Epithelial cell of proximal tubule (primary cell): ENCODE data around the gene GPR78. TPM values are rescaled to one million over a fixed set of nuclear protein-coding genes. Genes with fewer than 3 reads are reported as not detected.

Experiments used
- DNase-seq: peaks from one replicate; pipeline ENCODE4 v3.0.0-alpha.2; 2011; ENCODE audit warnings: low read depth
- H3K4me3 ChIP-seq: 2 replicates; pipeline ENCODE4 v1.5.1; 2011; ENCODE audit warnings: low read depth, mild to moderate bottlenecking, low read length
- total RNA-seq: library from RNA; depleted of rRNA; stranded (reverse); fragments of >200 nt; gene quantifications from 2 replicates; pipeline ENCODE4 v1.2.3, GENCODE V29; 2015
- TF ChIP-seq, protein P1 (sequence below): conservative IDR thresholded peaks from 2 replicates; pipeline ENCODE4 v1.5.1; 2012; ENCODE audit warnings: low read depth, mild to moderate bottlenecking, low read length

The GPR78 gene
- total RNA-seq, 1 donor from 2014 or later, result not detected

DNA sequence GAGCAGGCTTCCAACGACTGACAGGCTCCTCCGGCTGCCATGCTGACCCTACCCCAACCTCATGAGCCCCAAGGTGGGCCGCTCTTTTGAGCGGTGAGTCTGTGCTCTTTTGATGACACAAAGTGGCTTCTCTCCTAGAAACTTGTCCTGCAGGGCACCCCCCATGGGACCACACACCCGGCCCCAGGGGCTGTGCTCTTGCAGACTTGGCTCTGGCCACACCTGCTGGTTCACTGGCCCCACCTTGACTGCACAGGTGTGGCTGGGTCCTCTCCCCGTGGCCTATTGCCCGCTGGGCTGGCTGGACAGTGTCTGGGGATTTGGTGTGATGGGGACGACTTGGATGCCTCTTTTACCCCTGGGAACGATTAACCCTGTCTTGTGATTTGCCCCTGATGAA is 10.9 kb downstream of the GPR78 start:
- H3K4me3 ChIP-seq, result no peak overlapping the region
- TF ChIP-seq, protein P1, sequence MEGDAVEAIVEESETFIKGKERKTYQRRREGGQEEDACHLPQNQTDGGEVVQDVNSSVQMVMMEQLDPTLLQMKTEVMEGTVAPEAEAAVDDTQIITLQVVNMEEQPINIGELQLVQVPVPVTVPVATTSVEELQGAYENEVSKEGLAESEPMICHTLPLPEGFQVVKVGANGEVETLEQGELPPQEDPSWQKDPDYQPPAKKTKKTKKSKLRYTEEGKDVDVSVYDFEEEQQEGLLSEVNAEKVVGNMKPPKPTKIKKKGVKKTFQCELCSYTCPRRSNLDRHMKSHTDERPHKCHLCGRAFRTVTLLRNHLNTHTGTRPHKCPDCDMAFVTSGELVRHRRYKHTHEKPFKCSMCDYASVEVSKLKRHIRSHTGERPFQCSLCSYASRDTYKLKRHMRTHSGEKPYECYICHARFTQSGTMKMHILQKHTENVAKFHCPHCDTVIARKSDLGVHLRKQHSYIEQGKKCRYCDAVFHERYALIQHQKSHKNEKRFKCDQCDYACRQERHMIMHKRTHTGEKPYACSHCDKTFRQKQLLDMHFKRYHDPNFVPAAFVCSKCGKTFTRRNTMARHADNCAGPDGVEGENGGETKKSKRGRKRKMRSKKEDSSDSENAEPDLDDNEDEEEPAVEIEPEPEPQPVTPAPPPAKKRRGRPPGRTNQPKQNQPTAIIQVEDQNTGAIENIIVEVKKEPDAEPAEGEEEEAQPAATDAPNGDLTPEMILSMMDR, result no peak
- DNase-seq, result no peak

DNA sequence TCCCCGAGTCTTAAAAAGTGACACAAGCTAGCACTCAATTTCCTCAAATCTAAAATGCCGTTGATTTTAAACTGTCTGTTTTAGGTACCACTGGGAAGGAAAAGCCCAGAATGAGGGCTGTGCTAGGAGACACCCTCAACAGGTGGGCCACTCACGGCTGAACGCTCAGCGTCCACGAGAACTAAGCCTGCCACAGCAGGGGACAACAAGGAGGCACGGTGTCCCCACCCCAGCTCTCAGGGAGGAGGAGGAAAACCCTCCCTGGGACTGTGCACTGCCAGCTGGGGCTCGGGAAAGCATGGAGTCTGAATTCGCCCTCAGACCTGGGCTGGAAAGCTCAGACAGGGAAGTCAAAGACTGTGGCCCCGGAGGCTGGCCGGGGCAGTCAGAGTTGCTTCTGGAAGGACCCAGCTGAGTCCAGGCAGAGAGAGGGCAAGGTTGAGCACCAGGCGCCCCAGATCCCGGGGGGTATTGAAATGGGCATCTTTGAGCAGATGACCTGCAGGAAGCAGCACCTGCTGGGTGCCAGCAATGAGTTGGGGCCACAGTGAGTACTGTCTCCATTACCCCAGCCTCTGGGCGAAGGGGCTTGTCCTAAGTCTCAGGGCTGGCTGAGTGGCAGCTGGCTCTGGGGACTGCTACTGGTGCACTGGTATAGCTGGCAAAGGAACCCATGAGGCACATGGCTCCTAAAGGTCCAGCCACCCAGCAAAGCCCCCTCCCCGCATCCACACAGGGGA is 11.6 kb downstream of the GPR78 start:
- no peak for DNase-seq
- H3K4me3 ChIP-seq, result no peak overlapping the region
- TF ChIP-seq, protein P1, result no peak

DNA sequence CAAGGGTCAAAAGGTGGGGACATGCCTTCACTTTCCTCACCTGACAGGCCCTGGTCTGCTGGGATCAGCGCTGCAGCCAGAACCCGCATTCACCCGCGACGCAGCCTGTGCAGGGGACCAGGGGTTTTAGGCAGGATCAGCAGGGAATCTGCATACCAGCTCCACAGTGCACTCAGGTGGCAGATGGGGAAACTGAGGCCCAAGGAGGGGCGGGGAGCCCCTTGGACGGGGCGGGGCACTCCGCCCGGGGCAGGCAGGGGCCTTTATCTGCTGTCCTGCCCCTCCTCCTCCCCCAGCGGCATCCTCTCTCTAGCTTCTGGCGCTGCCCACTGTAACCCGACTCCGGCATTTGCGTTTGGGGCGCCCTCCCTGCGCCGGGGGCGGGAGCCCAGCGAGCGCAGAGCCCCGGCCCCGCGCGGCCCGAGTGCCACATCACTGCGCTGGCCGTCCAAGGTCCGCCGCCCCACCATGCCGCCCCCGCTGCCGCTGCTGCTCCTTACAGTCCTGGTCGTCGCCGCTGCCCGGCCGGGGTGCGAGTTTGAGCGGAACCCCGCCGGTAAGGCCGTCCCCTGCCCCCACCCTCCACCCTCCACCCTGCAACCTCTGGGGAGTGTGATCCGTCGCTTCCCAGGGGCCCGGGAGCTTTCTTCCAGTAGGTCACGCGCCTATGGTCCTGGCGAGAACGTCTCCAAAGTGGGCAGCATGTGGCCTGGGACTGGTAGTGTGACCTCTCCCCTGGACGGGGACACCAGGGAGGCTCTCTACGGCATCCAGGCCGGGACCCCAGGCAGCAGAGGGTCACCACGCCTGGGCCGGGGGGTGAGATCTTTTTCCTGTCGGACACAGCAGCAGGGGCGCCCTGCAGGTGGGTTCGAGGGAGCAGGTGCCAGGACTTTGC is 12.4 kb downstream of the GPR78 start, which contains the start of gene CPZ:
Gene CPZ (plus strand): TSS at position 400 of the 898 bp plus-strand sequence. CDS start 69 bp downstream, at position 469.
- no peak for DNase-seq
- H3K4me3 ChIP-seq, result no peak within 1 kb of the TSS
- TF ChIP-seq, protein P1, result no peak

DNA sequence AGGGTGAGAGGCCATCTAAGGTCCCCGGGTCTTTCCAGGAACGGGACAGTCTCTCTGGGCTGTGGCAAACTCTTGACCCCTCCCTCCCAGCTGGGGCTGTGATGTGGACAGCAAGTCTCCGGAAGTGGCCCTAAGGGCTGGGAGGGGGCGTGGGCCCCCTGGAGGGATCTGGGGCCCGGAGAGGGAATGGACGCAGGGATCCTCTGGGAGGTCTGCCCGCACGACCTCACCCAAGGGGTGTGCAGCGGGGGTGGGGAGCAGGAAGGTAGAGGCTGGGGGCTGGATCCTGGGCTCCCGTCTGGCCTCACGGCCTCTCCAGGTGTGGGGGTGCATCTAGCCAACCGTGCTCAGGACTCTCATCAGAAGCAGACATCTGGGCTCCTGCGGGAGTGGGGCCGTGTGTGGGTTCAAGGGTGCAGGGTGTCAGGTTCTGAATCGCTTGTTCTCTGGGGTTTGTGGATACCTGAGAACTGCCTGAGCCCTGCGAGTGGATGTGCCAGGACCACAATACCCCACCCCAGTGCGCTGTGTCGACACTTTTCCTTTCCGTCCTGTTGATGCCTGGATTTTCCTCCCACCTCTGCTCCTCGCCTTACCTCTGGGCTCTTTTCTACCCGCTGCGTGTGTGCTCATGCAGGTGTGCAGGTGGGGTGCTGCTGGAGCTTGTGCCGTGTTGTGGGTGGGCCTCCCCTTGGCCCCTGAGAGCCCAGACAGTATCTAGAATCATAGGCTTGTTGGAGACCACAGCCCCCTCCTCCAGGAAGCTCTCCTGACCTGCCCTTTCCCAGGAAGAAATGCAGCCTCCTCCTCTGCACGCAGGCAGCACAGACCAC is 13.3 kb downstream of the GPR78 start:
- TF ChIP-seq, protein P1, result no peak
- no peak overlapping the region for H3K4me3 ChIP-seq
- no peak for DNase-seq

DNA sequence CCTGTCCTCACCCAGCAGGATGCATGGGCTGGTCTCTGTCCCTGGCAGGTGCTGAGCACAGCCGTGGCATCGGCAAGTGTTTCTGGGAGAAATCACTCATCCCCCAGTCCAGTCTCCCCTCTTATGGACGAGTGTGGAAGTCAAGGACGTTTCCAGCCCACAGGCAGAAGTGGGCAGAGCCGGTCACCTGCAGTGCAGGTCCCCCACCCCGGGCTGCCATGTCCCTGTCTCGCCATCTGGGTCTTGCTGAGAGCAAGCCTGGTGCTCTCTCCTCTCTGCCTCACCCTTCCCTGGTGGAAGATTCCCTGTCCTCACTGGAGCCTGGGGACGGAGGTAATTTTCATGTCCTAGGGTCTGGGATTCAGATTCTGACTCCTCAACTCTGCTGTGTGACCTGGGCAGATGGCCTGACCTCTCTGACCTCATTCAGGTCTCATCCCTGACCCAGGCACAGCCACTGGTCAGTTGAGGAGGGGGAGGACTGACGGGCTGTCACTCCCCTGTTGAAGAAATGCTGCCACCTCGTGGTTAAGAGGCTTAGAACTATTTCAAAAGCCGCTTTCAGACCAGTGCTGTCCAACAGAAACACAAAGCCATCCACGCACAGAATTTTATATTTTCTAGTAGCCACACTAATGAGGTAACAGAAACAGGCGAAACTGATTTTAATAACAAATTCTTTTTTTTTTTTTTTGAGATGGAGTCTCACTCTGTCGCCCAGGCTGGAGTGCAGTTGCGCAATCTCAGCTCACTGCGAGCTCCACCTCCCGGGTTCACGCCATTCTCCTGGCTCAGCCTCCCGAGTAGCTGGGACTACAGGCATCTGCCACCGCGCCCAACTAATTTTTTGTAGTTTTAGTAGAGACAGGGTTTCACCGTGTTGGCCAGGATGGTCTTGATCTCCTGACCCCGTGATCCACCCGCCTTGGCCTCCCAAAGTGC is 14.2 kb downstream of the GPR78 start:
- TF ChIP-seq, protein P1, result peak; percentile 76
- no peak overlapping the region for H3K4me3 ChIP-seq
- DNase-seq, result peak; percentile 26
